ENCODE measurements around the gene DMXL2. TPM values are rescaled to one million over a fixed set of nuclear protein-coding genes. Genes with fewer than 3 reads are reported as not detected.
A peak's percentile ranks its signal among the peaks of the same experiment; 100 is the strongest.

The DMXL2 gene
- total RNA-seq, 1 donor from 2014 or later: 55.2 TPM

DNA sequence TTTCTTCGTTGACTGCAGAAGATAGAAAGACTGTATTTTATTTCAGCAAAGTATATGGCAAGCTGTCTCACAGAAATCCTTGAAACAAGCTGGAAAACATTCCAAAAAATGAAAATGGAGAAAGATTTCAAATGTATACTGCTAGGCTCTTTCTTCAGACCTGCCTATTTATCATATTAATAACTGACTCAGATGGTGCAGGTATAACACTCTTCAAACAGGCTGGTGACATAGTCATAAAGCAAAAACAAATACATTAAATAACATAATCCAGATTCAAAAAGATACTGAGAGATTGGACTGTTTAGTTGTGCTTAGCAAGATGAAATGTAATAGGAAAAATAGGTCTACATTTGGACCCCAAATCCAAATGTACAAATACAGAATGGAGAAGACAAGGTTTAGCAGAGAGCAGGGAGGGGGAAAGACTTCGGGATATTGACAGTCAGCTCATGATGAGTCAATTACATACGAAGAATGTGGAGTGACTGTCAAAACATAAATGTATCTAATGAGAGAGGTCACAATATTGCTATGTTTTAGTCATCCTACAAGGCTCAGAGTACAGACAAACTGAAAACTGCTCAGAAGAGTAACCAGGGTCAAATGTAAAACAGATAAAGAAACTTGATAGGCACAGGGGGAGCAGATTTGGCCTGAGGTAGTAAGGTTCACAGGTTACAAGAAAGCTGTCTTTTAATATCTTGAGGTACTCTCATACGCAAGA, 88.7 kb downstream of the DMXL2 start:
- ATAC-seq: no peak
- Histone ChIP-seq H3K4me3 (no peak overlapping the region), H3K36me3 (no peaks in the 10 kb centered on the region), H3K4me1 (no peaks in the 10 kb centered on the region), H3K9me3 (no peaks in the 10 kb centered on the region), H3K27me3 (no peaks in the 10 kb centered on the region), H3K27ac (no peak overlapping the region)
- TF ChIP-seq, protein P1, sequence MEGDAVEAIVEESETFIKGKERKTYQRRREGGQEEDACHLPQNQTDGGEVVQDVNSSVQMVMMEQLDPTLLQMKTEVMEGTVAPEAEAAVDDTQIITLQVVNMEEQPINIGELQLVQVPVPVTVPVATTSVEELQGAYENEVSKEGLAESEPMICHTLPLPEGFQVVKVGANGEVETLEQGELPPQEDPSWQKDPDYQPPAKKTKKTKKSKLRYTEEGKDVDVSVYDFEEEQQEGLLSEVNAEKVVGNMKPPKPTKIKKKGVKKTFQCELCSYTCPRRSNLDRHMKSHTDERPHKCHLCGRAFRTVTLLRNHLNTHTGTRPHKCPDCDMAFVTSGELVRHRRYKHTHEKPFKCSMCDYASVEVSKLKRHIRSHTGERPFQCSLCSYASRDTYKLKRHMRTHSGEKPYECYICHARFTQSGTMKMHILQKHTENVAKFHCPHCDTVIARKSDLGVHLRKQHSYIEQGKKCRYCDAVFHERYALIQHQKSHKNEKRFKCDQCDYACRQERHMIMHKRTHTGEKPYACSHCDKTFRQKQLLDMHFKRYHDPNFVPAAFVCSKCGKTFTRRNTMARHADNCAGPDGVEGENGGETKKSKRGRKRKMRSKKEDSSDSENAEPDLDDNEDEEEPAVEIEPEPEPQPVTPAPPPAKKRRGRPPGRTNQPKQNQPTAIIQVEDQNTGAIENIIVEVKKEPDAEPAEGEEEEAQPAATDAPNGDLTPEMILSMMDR (IDR thresholded peaks at IDR 0.05): no peak
- no peak for DNase-seq
- intact Hi-C loops (cut with DNase I): no loop called here

DNA sequence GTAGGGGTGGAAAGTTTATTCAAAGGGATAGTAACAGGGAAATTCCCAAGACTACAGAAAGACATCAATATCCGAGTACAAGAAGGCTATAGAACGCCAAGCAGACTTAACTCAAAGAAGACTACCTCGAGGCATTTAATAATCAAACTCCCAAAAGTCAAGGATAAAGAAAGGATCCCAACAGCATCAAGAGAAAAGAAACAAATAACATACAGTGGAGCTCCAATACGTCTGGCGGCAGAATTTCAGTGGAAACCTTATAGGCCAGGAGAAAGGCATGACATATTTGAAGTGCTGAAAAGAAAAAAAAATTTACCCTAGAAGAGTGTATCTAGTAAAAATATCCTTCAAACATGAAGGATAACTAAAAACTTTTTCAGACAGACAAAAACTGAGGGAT, 95.6 kb downstream of the DMXL2 start:
- Histone ChIP-seq H3K4me1 (no peaks in the 10 kb centered on the region), H3K27me3 (no peaks in the 10 kb centered on the region), H3K9me3 (no peaks in the 10 kb centered on the region), H3K36me3 (peaks cover 5% of the 10 kb centered on the region), H3K27ac (no peak overlapping the region), H3K4me3 (no peak overlapping the region)
- intact Hi-C loops (cut with DNase I): no loop called here
- ATAC-seq (no peak), DNase-seq (no peak)
- TF ChIP-seq, protein P1 (IDR thresholded peaks at IDR 0.05): no peak

DNA sequence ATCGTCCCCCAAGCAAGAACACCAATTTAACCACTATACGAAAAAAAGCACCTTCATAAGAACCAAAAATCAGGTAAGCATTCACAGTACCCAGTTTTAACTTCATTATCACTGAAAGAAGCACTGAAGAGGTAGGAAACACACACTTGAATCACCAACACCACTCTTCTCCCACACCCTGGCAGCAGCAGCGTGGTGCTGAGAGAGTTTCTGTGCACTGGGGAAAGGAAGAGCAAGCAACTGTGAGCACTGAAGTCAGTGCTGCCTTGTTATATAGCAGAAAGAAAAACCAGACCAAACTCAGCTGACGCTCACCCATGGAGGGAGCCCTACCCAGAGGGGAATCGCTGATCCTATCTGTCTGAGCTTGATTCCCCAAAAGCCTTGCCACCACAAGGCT, 98.2 kb downstream of the DMXL2 start:
- DNase-seq: no peak
- H3K27ac ChIP-seq: no peak overlapping the region
- H3K27me3 ChIP-seq: no peaks in the 10 kb centered on the region
- no peak for ATAC-seq
- intact Hi-C loops (cut with DNase I): no loop called here
- TF ChIP-seq, protein P1 (IDR thresholded peaks at IDR 0.05): no peak
- H3K4me3 ChIP-seq: no peak overlapping the region
- no peaks in the 10 kb centered on the region for H3K4me1 ChIP-seq
- peaks cover 5% of the 10 kb centered on the region for H3K36me3 ChIP-seq
- no peaks in the 10 kb centered on the region for H3K9me3 ChIP-seq

DNA sequence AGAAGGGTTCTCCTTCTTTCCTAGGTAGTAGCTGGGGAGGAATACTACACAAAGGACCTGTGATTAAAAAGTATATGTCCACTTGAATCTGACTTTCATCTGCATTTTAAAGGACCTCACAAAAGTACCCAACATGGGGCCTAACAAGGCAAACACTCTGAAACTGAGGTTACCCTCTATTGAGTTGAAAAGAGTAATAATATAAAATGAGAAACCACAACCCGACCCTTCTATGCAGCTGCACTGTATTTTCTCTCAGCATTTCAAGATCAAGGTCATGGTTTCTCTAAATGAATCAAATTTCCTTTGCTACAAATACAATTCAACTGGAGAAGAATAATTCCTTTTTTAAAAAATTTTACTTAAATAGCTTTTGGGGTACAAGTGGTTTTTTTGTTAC, 106.3 kb downstream of the DMXL2 start:
- intact Hi-C loops (cut with DNase I): no loop called here

DNA sequence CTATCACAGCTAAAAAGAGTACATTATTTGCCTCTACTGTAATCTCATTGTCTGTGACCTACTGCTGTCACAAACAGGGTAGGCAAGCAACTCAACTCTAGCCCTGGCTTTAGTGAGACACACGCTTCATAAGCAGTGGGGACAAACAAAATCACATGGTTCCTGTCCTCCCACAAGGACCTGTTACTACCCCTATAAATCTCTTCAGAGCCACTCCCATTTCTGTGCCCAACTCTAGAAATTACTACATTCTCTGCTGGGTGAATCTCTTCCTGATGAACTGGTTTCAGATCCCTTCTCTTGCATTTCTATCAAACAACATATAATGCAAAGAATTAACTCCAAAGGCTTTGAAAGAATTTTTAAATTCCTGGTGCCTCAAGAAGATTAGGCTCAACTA, 117.3 kb downstream of the DMXL2 start:
- DNase-seq (no peak), ATAC-seq (peak; percentile 79)
- no peaks in the 10 kb centered on the region for H3K27me3 ChIP-seq
- intact Hi-C loops (cut with DNase I): no loop called here
- H3K4me3 ChIP-seq: no peak overlapping the region
- no peaks in the 10 kb centered on the region for H3K4me1 ChIP-seq
- H3K36me3 ChIP-seq: peaks cover 6% of the 10 kb centered on the region
- H3K9me3 ChIP-seq: no peaks in the 10 kb centered on the region
- TF ChIP-seq, protein P1 (IDR thresholded peaks at IDR 0.05): no peak
- H3K27ac ChIP-seq: no peak overlapping the region

More for the DNA sequence above, 106.3 kb downstream of the DMXL2 start:
- ATAC-seq: no peak
- H3K4me3 ChIP-seq: no peak overlapping the region
- DNase-seq: no peak
- no peaks in the 10 kb centered on the region for H3K4me1 ChIP-seq
- peaks cover 12% of the 10 kb centered on the region for H3K36me3 ChIP-seq
- H3K27ac ChIP-seq: no peak overlapping the region
- no peaks in the 10 kb centered on the region for H3K27me3 ChIP-seq
- H3K9me3 ChIP-seq: no peaks in the 10 kb centered on the region
- TF ChIP-seq, protein P1 (IDR thresholded peaks at IDR 0.05): no peak

Data from upper lobe of right lung (tissue), 1 donor.